GM19328 (cell line): ENCODE measurements around the gene GDF15.

Experiments used
- ATAC-seq: cut with Tn5 transposase; IDR thresholded peaks from one replicate; pipeline ENCODE4 v1.9.1; 2021; ENCODE audit warnings: mild to moderate bottlenecking, moderate library complexity; ENCODE audit not compliant: unreplicated experiment

Gene GDF15

GRCh38 chr19:18428787-18429674 lies 43.1 kb downstream of the GDF15 start:
- ATAC-seq, result no peak

GRCh38 chr19:18429717-18430416 lies 43.9 kb downstream of the GDF15 start:
- ATAC-seq, result no peak

DNA sequence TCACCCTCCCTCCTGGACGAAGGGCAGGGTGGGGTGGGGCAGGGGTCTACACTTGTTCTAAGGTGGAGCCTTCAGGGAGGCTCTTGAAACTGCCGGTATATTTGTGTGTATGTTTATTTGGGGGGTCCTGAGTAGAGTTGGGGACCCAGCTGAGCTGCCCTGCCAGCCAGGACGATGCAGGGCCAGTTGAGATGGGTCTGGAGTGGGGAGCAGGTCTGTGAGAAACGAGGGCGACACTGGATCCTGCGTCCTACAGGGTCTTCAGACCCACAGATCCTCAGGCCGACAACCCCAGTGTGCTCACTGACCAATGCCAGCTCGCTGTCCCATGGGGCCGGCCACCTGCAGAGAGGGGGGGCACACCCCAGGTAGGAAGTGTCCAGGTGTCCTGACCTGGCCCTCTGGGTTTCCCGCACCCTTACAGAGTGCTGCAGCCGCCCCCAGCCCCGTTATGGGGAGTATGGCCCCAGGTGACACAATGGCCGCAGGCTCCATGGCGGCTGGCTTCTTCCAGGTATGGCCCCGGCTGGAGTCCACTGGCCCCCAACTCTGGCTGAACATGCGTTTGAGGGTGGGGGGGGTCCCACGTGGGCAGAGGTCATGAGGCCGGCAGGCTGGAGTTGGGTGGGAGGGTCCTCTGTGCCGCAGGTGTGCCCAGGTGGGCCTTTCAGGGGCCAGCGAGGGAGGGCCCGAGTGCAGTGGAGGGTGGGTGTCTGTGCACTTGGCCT lies 44.6 kb downstream of the GDF15 start:
- no peak for ATAC-seq

- no peak for ATAC-seq
These were observed 45.6 kb downstream of the GDF15 start for GRCh38 chr19:18431351-18432197.

DNA sequence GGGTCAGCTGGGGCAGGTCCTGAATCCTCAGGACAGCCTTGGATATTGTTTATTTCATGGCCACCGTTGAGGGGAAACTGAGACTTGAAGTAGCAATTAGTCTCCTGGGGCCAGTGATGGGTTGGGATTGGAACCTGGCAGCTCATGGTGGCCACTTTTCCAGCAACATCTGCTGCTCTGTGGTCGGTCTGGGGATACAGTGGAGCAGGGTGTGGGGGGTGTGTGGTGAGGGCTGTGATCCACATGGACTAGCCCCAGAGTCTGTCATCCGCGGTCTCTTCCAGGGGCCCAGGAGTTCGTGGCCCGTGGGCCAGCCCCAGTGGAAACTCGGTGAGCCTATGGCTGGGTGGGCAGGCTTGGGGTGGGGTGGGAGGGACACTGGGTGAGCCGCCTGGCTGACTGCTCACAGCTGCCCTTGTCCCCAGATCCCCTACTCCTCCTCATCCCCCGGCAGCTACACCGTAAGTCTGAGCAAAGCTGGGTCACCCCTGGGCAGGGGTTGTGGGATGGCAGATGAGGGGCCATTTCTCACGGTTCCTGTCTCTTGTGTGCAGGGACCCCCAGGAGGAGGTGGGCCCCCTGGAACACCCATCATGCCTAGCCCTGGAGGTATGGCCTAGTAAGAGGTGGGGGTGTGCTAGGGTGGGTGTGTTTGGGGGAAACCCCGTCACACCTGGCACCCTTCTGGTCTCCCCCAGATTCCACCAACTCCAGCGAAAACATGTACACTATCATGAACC lies 46.5 kb downstream of the GDF15 start:
- no peak for ATAC-seq

- ATAC-seq, result no peak
These were observed 47.2 kb downstream of the GDF15 start for GRCh38 chr19:18433015-18433691.

- no peak for ATAC-seq
These were observed 47.9 kb downstream of the GDF15 start for GRCh38 chr19:18433735-18434398.

DNA sequence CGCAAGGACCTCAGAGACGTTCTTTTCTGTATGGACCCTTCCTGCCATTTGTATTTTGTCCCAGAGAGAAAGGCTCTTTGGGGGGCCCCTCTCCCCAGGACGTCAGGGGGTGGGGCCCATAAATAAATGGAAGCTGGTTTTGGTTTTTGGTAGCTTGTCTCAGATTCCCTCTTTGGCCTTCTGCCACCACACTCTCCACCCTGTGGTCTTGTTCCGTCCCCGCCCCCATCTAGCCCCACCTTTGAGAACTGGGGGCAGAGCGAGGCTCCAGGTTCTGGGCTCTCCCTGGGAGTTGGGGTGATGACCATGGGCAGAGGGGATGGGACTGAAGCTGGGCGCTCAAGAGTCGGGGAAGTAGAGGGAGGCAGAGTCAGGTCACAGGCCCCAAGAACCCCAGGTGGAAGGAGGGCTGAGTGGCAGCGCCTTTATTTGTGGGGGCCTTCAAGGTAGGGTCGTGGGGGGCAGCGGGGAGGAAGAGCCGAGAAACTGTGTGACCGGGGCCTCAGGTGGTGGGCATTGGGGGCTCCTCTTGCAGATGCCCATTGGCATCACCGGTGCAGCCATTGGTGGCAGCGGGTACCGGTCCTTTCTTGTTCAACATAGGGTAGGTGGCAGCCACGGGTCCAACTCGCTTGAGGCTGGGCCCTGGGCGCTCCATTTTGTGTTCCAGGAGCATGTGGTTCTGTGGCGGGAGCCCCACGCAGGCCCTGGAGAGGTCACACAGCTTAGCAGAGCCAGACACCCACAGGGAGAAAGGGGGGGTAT lies 48.6 kb downstream of the GDF15 start:
- no peak for ATAC-seq

- no peak for ATAC-seq
These were observed 49.4 kb downstream of the GDF15 start for GRCh38 chr19:18435178-18435841.

DNA sequence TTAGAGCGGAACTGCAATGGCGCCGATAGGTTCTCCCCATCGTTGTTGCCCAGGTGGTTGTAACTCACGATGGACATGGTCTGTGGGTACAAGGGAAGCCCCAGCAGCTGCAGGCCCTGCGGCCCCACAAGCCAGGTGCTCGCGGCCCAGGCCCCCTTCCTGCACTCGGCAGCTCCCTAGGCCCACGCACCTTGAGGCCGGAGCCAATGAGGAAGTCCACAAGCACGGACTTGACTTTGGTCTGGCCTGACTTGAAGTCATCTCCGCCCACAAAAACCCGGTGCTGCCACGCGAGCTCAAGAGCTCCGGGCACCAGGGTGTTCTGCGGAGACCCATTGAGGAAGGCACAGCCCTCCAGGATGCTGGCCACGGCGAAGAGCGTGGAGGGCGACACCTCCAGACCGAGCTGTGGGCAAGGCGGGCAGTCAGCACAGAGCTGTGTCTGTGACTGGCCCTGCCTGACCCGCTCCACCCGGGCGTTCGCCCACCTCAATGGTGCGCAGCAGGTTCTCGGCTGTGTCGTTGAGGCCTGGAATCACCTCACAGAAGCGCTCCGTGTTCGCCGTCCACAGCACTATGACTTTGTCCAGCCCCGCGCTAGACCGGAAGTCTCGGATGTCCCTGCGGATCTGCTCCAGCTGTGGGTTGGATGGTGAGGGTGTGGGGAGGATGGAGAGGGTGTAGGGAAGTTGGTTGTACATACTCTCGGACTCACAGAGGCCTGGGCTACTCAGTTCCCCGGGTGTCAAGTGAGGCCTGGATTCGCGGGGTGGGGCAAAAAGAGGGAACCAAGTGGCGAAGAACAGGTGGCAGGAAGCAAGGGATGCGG lies 50.1 kb downstream of the GDF15 start:
- ATAC-seq, result no peak

GRCh38 chr19:18436671-18437490 lies 50.9 kb downstream of the GDF15 start:
- peak; percentile 53 for ATAC-seq

GRCh38 chr19:18437491-18438330 lies 51.8 kb downstream of the GDF15 start, which contains the start of gene ISYNA1:
Gene ISYNA1 (minus strand): TSS chr19:18438133. CDS start chr19:18437979, 154 bp downstream.
- ATAC-seq, result no peak

DNA sequence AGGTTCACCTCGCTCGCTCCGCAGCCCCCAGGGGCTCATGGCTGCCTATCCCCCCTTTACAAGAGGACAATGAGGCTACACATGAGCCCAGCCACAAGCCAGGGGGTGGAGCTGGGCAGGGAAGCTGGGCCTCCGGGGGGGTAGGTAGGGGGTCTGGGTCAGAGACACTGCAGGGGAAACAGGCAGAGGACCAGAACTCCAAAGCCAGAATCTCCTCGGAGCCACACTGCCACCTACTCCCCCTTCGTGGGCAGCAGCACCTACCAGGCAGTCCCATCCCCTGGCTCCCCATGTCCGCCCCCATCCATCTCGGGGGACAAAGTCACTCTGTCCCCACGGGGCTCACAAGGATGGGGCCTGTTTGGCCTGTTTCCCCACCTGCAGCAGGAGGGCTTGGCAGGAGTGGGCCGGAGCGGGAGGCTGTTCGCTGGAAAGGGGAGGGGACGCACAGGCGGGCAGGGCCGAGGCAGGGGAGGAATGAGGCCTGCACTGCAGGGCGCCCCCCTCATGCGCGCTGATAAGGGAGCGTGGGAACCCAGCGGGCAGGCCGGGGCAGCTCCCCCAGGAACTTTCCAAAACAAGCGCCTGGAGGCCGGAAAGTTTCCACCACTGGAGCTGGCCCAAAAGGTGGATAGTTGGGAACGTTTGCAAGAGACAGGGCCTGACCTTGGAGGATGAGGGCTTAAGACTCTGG lies 52.5 kb downstream of the GDF15 start:
- ATAC-seq, result no peak
